Measurements from ENCODE around the gene BEX3. TPM values are rescaled to one million over a fixed set of nuclear protein-coding genes. Genes with fewer than 3 reads are reported as not detected.
"Not testable (repeated sequence)": the region's sequence is repeated elsewhere in the genome, so short reads cannot be mapped to it uniquely, and the experiment has no call there.

BEX3 gene
- total RNA-seq, 1 donor from 2014 or later = 161 TPM

DNA sequence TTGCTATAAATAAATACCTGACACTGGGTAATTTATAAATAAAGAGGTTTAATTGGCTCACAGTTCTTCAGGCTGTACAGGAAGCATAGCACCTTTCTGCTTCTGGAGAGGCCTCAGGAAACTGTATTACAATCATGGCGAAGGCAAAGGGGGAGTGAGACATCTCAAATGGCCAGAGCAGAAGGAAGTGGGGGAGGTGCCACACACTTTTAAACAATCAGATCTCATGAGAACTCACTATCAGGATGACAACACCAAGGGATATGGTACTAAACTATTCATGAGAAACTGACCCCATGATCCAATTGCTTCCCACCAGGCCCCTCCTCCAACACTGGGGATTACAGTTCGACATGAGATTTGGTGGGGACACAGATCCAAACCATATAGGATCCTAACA lies 31.7 kb upstream of the BEX3 start:
- Histone ChIP-seq H3K27ac (replicated peaks) (no peak overlapping the region), H3K36me3 (no peaks in the 10 kb centered on the region), H3K27me3 (ENCODE audit: low read depth) (peaks cover 9% of the 10 kb centered on the region), H3K9me3 (replicated peaks) (no peaks in the 10 kb centered on the region), H3K4me3 (no peak overlapping the region), H3K4me1 (no peaks in the 10 kb centered on the region)
- DNase-seq = no peak
- TF ChIP-seq, protein P1, sequence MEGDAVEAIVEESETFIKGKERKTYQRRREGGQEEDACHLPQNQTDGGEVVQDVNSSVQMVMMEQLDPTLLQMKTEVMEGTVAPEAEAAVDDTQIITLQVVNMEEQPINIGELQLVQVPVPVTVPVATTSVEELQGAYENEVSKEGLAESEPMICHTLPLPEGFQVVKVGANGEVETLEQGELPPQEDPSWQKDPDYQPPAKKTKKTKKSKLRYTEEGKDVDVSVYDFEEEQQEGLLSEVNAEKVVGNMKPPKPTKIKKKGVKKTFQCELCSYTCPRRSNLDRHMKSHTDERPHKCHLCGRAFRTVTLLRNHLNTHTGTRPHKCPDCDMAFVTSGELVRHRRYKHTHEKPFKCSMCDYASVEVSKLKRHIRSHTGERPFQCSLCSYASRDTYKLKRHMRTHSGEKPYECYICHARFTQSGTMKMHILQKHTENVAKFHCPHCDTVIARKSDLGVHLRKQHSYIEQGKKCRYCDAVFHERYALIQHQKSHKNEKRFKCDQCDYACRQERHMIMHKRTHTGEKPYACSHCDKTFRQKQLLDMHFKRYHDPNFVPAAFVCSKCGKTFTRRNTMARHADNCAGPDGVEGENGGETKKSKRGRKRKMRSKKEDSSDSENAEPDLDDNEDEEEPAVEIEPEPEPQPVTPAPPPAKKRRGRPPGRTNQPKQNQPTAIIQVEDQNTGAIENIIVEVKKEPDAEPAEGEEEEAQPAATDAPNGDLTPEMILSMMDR (IDR thresholded peaks at IDR 0.05; ENCODE audit: borderline replicate concordance) = no peak
- intact Hi-C loops (cut with micrococcal nuclease) = loop anchor here (5.0 kb wide), 1 partner anchor 118 kb away; no protein-coding TSS in a partner anchor

DNA sequence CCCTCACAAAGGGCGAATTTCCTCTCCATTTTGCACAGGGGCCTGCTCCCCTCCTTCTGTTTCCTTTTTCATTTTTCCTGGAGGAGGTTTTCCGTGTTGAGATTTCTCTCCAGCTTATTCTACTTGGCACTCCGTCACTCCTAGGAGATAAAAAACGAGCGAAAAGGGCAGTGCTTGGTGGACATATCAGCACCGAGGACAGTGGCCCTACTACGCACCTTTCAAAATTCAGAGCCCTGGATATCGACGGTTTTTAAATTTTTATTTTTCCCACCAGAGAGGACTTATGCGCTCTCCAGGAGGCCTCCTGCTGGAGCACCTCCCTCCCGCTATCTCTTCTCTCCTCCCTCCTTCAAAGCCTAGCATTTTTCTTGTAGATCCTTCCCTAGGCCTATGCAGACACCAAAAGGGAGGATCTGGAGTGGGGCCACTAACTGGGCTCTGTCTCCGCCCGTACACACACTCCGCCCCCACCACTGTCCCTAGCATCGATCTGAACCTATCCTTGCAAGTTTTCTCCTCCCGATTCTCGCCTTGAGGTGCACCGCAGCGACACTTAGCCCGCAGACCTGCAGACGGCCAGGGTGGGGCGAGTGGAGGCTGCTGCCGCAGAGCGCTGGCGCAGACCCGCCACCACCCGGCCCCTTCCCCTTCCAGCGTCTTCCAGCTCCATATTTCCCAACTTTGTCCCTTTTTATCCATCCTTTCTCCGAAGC lies 28.5 kb upstream of the BEX3 start:
- Histone ChIP-seq H3K27ac (replicated peaks) (no peak overlapping the region), H3K4me1 (no peaks in the 10 kb centered on the region), H3K4me3 (no peak overlapping the region), H3K36me3 (no peaks in the 10 kb centered on the region), H3K9me3 (replicated peaks) (no peaks in the 10 kb centered on the region), H3K27me3 (ENCODE audit: low read depth) (peaks cover 9% of the 10 kb centered on the region)
- no peak for DNase-seq
- TF ChIP-seq, protein P1 (IDR thresholded peaks at IDR 0.05; ENCODE audit: borderline replicate concordance) = no peak
- intact Hi-C loops (cut with micrococcal nuclease) = no loop called here

DNA sequence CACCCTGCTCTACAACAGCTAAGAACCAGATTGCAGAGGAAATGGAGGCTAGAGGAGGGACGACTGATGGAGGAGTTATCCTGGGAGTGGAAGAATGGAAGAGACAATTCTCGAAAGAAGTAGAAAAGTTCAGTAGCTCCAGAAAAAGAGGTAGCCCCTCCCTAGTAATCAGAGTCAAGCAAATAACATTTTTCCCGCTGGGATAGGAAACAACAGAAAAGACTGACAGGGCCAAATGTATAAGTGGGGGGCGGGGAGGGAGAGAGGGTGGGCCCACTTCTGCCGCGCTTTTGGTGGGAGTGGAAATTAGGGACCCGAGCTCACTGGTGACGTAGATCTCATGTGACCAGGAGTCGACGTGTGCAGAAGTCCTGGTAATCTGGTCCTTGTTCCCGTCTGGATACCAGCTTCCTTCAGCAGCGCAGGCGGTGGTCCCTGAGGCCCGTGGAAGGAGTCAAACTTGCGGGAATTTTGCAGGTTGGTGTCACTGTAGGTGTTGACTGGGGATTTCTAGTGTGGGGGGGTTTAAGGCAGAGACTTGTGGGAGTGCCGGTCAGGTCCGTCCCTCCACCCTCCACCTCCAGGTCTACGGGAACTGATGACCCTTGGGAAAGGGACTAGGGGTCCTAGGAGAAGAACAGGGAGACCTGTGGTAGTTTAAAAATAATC lies 20.1 kb upstream of the BEX3 start, which contains the start of gene TCEAL9:
Gene TCEAL9, plus strand, starts transcription at position 377 of the 669 bp plus-strand sequence. CDS start 1,179 bp downstream, outside the sequence.
- no peaks in the 10 kb centered on the region for H3K36me3 ChIP-seq
- peak; percentile 42 for DNase-seq
- H3K9me3 ChIP-seq (replicated peaks) = no peaks in the 10 kb centered on the region
- H3K27me3 ChIP-seq (ENCODE audit: low read depth) = no peaks in the 10 kb centered on the region
- H3K4me3 ChIP-seq = peak within 1 kb of the TSS; percentile 77
- intact Hi-C loops (cut with micrococcal nuclease) = no loop called here
- peak within 1 kb of the TSS; percentile 88 for H3K27ac ChIP-seq (replicated peaks)
- H3K4me1 ChIP-seq = peaks cover 5% of the 10 kb centered on the region
- TF ChIP-seq, protein P1 (IDR thresholded peaks at IDR 0.05; ENCODE audit: borderline replicate concordance) = no peak

DNA sequence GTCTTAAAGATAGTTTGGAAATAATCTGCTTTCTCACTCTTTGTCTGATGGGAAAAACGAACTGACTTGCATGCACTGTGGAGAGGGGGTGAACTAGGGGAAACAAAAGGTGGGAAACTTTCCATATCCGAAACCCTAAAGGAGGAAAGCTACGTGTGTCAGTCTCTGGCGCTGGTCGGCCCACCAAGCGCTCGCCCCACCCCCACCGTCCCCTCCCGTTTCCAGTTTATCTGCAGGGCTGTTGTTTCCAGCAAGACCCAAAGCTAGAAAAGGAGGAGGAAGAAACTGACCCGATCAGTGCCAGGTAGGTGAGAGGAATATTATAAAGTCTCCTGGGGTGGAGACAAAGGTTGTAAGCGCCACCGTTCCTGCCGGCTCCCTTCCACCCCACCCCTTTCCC lies 19.5 kb upstream of the BEX3 start:
- H3K27ac ChIP-seq (replicated peaks) = peak overlapping the region; percentile 88
- DNase-seq = peak; percentile 33
- peaks cover 5% of the 10 kb centered on the region for H3K4me1 ChIP-seq
- H3K27me3 ChIP-seq (ENCODE audit: low read depth) = no peaks in the 10 kb centered on the region
- H3K4me3 ChIP-seq = peak overlapping the region; percentile 77
- no peaks in the 10 kb centered on the region for H3K9me3 ChIP-seq (replicated peaks)
- TF ChIP-seq, protein P1 (IDR thresholded peaks at IDR 0.05; ENCODE audit: borderline replicate concordance) = no peak
- intact Hi-C loops (cut with micrococcal nuclease) = no loop called here
- H3K36me3 ChIP-seq = no peaks in the 10 kb centered on the region

DNA sequence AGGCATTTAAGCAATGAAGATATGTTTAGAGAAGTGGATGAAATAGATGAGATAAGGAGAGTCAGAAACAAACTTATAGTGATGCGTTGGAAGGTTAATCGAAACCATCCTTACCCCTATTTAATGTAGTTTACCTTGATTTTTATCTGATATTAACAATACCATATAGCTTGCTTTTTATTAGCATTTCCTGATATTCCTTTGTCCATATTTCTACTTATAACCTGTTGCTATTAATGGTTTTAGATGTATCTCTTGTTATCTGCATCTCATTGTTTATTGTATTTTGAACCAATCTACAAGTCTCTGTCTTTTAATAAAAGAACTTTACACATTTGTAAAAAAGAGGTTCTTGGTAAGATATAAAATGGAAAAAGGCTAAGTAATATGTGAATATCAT lies 18.5 kb upstream of the BEX3 start:
- no peaks in the 10 kb centered on the region for H3K36me3 ChIP-seq
- intact Hi-C loops (cut with micrococcal nuclease) = no loop called here
- H3K4me1 ChIP-seq = peaks cover 5% of the 10 kb centered on the region
- H3K9me3 ChIP-seq (replicated peaks) = no peaks in the 10 kb centered on the region
- no peak overlapping the region for H3K27ac ChIP-seq (replicated peaks)
- H3K4me3 ChIP-seq = peak overlapping the region; percentile 77
- TF ChIP-seq, protein P1 (IDR thresholded peaks at IDR 0.05; ENCODE audit: borderline replicate concordance) = no peak
- DNase-seq = no peak
- no peaks in the 10 kb centered on the region for H3K27me3 ChIP-seq (ENCODE audit: low read depth)

DNA sequence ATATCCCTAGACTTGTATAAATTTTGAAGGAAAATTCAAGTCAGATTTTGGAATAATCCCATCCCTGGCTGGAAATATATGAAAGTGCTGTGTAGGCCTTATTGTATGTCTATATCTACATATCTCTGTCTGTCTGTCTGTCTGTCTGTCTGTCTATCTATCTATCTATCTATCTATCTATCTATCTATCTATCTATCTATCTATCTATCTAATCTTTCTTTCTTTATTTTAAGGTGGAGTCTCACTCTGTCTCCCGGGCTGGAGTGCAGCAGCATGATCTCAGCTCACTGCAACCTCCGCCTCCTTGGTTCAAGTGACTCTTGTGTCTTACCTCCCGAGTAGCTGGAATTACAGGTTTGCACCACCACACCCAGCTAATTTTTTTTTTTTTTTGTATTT lies 16.7 kb upstream of the BEX3 start:
- DNase-seq; intact Hi-C loops (cut with micrococcal nuclease): not testable (repeated sequence)

More for the DNA sequence above, 16.7 kb upstream of the BEX3 start:
- not testable (repeated sequence) for H3K9me3 ChIP-seq (replicated peaks); H3K27ac ChIP-seq (replicated peaks); H3K36me3 ChIP-seq; H3K4me3 ChIP-seq; H3K4me1 ChIP-seq; H3K27me3 ChIP-seq (ENCODE audit: low read depth)

Measured in left ventricle myocardium inferior (tissue), 1 donor.